ENCODE measurements around the gene TSFM. TPM values are rescaled to one million over a fixed set of nuclear protein-coding genes. Genes with fewer than 3 reads are reported as not detected.

The TSFM gene
- total and polyA plus RNA-seq, 7 donors: 8.0 to 49.3 (median 29.6) TPM

- H3K4me3 ChIP-seq: peak overlapping the region; percentile 56 to 76 (median 68)
- no peaks in the 10 kb centered on the region for H3K27me3 ChIP-seq
- TF ChIP-seq POLR2AphosphoS5 (IDR thresholded peaks at IDR 0.05) (no peak), CTCF (IDR thresholded peaks at IDR 0.05) (no peak), EP300 (IDR thresholded peaks at IDR 0.05) (no peak), POLR2A (IDR thresholded peaks at IDR 0.05) (no peak)
- H3K36me3 ChIP-seq: peaks cover 0 to 46% (median 20%) of the 10 kb centered on the region in 4 donors
- peaks cover 0 to 39% (median 33%) of the 10 kb centered on the region in 4 donors for H3K4me1 ChIP-seq
- H3K9me3 ChIP-seq: no peaks in the 10 kb centered on the region
- intact Hi-C loops (cut with DNase I): no loop called here
- peak; percentile 63 for DNase-seq
- WGBS, 2 donors: 13 to 17% methylated on average over 8 of the region's 8 CpGs
- peak overlapping the region; percentile 86 to 91 (median 90) for H3K27ac ChIP-seq
These were observed 31.2 kb upstream of the TSFM start for GRCh38 chr12:57751432-57751787.

GRCh38 chr12:57751788-57752667, 30.6 kb upstream of the TSFM start, which contains the start of gene CDK4:
TSS of gene CDK4 (minus strand) at chr12:57752310. CDS start at chr12:57751717, 593 bp downstream.
- H3K9me3 ChIP-seq: no peaks in the 10 kb centered on the region
- H3K4me3 ChIP-seq: peak within 1 kb of the TSS; percentile 56 to 76 (median 68)
- peak within 1 kb of the TSS; percentile 86 to 91 (median 90) for H3K27ac ChIP-seq
- TF ChIP-seq POLR2AphosphoS5 (IDR thresholded peaks at IDR 0.05): peak; percentile 73 to 93 (median 86)
- TF ChIP-seq POLR2A (IDR thresholded peaks at IDR 0.05): peak; percentile 51 to 73
- TF ChIP-seq CTCF (IDR thresholded peaks at IDR 0.05): no peak
- peak in 2 of 4 donors; percentile 35 to 86 for TF ChIP-seq EP300 (IDR thresholded peaks at IDR 0.05)
- intact Hi-C loops (cut with DNase I): no loop called here
- peaks cover 0 to 40% (median 17%) of the 10 kb centered on the region in 4 donors for H3K36me3 ChIP-seq
- peaks cover 0 to 41% (median 36%) of the 10 kb centered on the region in 4 donors for H3K4me1 ChIP-seq
- H3K27me3 ChIP-seq: no peaks in the 10 kb centered on the region
- peak; percentile 100 for DNase-seq
- WGBS, 2 donors: 0% methylated on average over 58 of the region's 58 CpGs

- Histone ChIP-seq H3K27me3 (no peaks in the 10 kb centered on the region), H3K4me1 (peaks cover 0 to 41% (median 37%) of the 10 kb centered on the region in 4 donors), H3K27ac (peak overlapping the region; percentile 66 to 90 (median 88)), H3K4me3 (peak overlapping the region in 3 of 4 donors; percentile 67 to 76 (median 70)), H3K36me3 (peaks cover 0 to 39% (median 12%) of the 10 kb centered on the region in 4 donors), H3K9me3 (no peaks in the 10 kb centered on the region)
- TF ChIP-seq POLR2AphosphoS5 (IDR thresholded peaks at IDR 0.05) (no peak), EP300 (IDR thresholded peaks at IDR 0.05) (no peak), CTCF (IDR thresholded peaks at IDR 0.05) (no peak), POLR2A (IDR thresholded peaks at IDR 0.05) (no peak)
- no peak for DNase-seq
- WGBS, 2 donors: 0 to 3% methylated on average over 5 of the region's 5 CpGs
- intact Hi-C loops (cut with DNase I): no loop called here
These were observed 30.0 kb upstream of the TSFM start for GRCh38 chr12:57752668-57753000.

- H3K36me3 ChIP-seq: peaks cover 0 to 39% (median 14%) of the 10 kb centered on the region in 4 donors
- TF ChIP-seq EP300 (IDR thresholded peaks at IDR 0.05) (no peak), CTCF (IDR thresholded peaks at IDR 0.05) (no peak), POLR2AphosphoS5 (IDR thresholded peaks at IDR 0.05) (no peak), POLR2A (IDR thresholded peaks at IDR 0.05) (no peak)
- 29 to 42% methylated on average over 1 of the region's 1 CpG for WGBS, 2 donors
- no peaks in the 10 kb centered on the region for H3K9me3 ChIP-seq
- peaks cover 0 to 41% (median 37%) of the 10 kb centered on the region in 4 donors for H3K4me1 ChIP-seq
- H3K4me3 ChIP-seq: no peak overlapping the region
- intact Hi-C loops (cut with DNase I): no loop called here
- H3K27ac ChIP-seq: peak overlapping the region in 1 of 4 donors; percentile 61
- H3K27me3 ChIP-seq: no peaks in the 10 kb centered on the region
- no peak for DNase-seq
These were observed 28.7 kb upstream of the TSFM start for GRCh38 chr12:57753756-57754337.

Data from sigmoid colon (tissue), 7 donors.